Bronchial epithelial cell (primary cell): ENCODE data around the gene SNPH. TPM values are rescaled to one million over a fixed set of nuclear protein-coding genes. Genes with fewer than 3 reads are reported as not detected.
"Not testable (repeated sequence)": the region's sequence is repeated elsewhere in the genome, so short reads cannot be mapped to it uniquely, and the experiment has no call there.

Source experiments
- DNase-seq: peaks from one replicate; pipeline ENCODE4 v3.0.0-alpha.2; 2010; ENCODE audit warnings: low read depth
- FAIRE-seq: peaks from 2 replicates; lab custom pipeline; 2011; peaks lifted over from hg19 to GRCh38; lab: Jason Lieb, UNC
- H3K27me3 ChIP-seq: 2 replicates; pipeline ENCODE4 v1.5.1; 2011; ENCODE audit warnings: low read length; ENCODE audit not compliant: control insufficient read depth, insufficient read depth
- H3K36me3 ChIP-seq: 2 replicates; pipeline ENCODE4 v1.5.1; 2011; ENCODE audit warnings: low read length; ENCODE audit not compliant: control insufficient read depth, insufficient read depth
- H3K4me3 ChIP-seq: 2 replicates; pipeline ENCODE4 v1.5.1; 2011; ENCODE audit warnings: mild to moderate bottlenecking, low read depth, low read length, control low read depth
- CTCF ChIP-seq: IDR thresholded peaks from 2 replicates; pipeline ENCODE4 v1.5.1; 2011; ENCODE audit warnings: mild to moderate bottlenecking, moderate library complexity, low read length, control low read depth, inconsistent platforms; ENCODE audit not compliant: insufficient read depth, severe bottlenecking
- total RNA-seq: library from RNA; depleted of rRNA; stranded (reverse); fragments of >200 nt; gene quantifications from 2 replicates; pipeline ENCODE4 v1.2.1, GENCODE V29; 2014

SNPH gene
- total RNA-seq, 1 donor from 2014 or later = 1.8 TPM

- no peak for DNase-seq
- H3K4me3 ChIP-seq = no peak overlapping the region
Measured at GRCh38 chr20:1336699-1337367, 70.7 kb downstream of the SNPH start.

GRCh38 chr20:1337441-1337840 is 71.3 kb downstream of the SNPH start:
- FAIRE-seq = no peak
- TF ChIP-seq CTCF = no peak

More at GRCh38 chr20:1336699-1337367, 70.7 kb downstream of the SNPH start:
- peaks cover 1% of the 10 kb centered on the region for H3K36me3 ChIP-seq
- no peak for TF ChIP-seq CTCF
- FAIRE-seq = no peak
- H3K27me3 ChIP-seq = no peaks in the 10 kb centered on the region

GRCh38 chr20:1338096-1338495 is 72.0 kb downstream of the SNPH start:
- no peaks in the 10 kb centered on the region for H3K27me3 ChIP-seq
- no peak overlapping the region for H3K4me3 ChIP-seq
- H3K36me3 ChIP-seq = no peaks in the 10 kb centered on the region
- DNase-seq = no peak
- no peak for TF ChIP-seq CTCF
- no peak for FAIRE-seq

More at GRCh38 chr20:1337441-1337840, 71.3 kb downstream of the SNPH start:
- no peak for DNase-seq
- Histone ChIP-seq H3K27me3 (no peaks in the 10 kb centered on the region), H3K36me3 (peaks cover 1% of the 10 kb centered on the region), H3K4me3 (no peak overlapping the region)

- DNase-seq = no peak
Measured at GRCh38 chr20:1338801-1339200, 72.7 kb downstream of the SNPH start.

GRCh38 chr20:1341561-1342265 is 75.6 kb downstream of the SNPH start:
- TF ChIP-seq CTCF = no peak
- peak; percentile 79 for FAIRE-seq
- no peak for DNase-seq
- H3K27me3 ChIP-seq = no peaks in the 10 kb centered on the region
- no peak overlapping the region for H3K4me3 ChIP-seq
- no peaks in the 10 kb centered on the region for H3K36me3 ChIP-seq

More at GRCh38 chr20:1338801-1339200, 72.7 kb downstream of the SNPH start:
- FAIRE-seq = peak; percentile 7
- H3K4me3 ChIP-seq = no peak overlapping the region
- no peaks in the 10 kb centered on the region for H3K27me3 ChIP-seq
- no peak for TF ChIP-seq CTCF
- no peaks in the 10 kb centered on the region for H3K36me3 ChIP-seq

GRCh38 chr20:1343446-1344124 is 77.5 kb downstream of the SNPH start:
- H3K4me3 ChIP-seq, H3K36me3 ChIP-seq, H3K27me3 ChIP-seq, FAIRE-seq, DNase-seq: not testable (repeated sequence)
